NB4 (cell line): Measurements from ENCODE around the gene DAZAP1.

Experiments
- POLR2A ChIP-seq: IDR thresholded peaks from 2 replicates; pipeline ENCODE4 v1.6.1; 2011; ENCODE audit warnings: mild to moderate bottlenecking; ENCODE audit not compliant: insufficient read length; ENCODE audit errors: extremely low read depth
- TF ChIP-seq, protein P1 (sequence below): IDR thresholded peaks from one replicate; pipeline ENCODE4 v1.5.1; 2012; ENCODE audit warnings: low read depth, low read length
- TF ChIP-seq, protein P2 (sequence below): IDR thresholded peaks from 2 replicates; pipeline ENCODE4 v1.6.1; 2011; ENCODE audit warnings: low read depth, low read length

DNA sequence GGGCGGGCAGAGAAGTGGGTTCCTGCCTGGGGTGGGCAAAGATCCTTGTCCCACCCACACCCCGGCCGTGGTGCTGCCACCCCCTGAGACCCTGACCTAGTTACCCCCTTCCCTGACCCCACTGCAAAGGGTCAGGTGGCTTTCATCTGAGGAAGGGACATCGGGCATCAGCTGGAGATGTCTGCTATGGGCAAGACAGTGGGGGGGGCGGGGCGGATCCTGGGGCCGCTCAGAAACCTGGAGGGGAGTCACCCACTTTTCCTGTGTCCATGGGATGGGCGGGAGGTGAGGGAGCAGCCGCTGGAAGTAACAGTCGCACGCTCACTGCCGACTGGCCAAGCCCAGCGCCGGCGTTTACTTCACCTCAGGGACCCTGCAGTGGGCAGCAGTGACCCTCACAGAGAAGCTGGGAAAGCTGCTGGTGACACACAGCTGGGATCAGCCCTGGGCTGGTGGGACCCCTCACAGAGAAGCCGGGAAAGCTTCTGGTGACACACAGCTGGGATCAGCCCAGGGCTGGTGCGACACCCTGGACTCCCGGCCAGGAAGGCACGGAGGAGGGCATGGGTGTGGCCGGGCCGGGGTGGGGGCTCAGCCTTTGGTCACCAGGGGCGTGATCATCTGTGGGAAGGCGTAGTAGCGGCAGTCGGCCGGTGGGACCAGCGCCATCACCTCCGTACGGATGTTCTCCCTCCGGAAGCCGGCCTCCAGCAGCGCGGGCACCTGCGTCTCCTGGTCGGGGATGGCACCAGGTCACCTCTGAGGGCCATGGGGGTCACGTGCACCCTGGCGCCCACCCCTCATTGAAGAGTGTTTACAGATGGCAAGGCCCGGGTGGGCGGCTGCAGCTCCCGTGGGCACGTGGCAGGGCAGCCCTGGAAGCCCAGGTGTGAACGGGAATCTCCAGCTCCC, 10.4 kb upstream of the DAZAP1 start:
- TF ChIP-seq, protein P1, sequence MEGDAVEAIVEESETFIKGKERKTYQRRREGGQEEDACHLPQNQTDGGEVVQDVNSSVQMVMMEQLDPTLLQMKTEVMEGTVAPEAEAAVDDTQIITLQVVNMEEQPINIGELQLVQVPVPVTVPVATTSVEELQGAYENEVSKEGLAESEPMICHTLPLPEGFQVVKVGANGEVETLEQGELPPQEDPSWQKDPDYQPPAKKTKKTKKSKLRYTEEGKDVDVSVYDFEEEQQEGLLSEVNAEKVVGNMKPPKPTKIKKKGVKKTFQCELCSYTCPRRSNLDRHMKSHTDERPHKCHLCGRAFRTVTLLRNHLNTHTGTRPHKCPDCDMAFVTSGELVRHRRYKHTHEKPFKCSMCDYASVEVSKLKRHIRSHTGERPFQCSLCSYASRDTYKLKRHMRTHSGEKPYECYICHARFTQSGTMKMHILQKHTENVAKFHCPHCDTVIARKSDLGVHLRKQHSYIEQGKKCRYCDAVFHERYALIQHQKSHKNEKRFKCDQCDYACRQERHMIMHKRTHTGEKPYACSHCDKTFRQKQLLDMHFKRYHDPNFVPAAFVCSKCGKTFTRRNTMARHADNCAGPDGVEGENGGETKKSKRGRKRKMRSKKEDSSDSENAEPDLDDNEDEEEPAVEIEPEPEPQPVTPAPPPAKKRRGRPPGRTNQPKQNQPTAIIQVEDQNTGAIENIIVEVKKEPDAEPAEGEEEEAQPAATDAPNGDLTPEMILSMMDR = no peak
- TF ChIP-seq, protein P2, sequence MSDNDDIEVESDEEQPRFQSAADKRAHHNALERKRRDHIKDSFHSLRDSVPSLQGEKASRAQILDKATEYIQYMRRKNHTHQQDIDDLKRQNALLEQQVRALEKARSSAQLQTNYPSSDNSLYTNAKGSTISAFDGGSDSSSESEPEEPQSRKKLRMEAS = no peak
- TF ChIP-seq POLR2A = no peak
